HEK293T (cell line): ENCODE data around the gene CAPN11.

Experiments used
- ARNT ChIP-seq: fragments of 450-650 bp; IDR thresholded peaks from 2 replicates; pipeline ENCODE4 v1.6.1; 2017; ENCODE audit warnings: mild to moderate bottlenecking
- BHLHE40 ChIP-seq: fragments of 450-650 bp; IDR thresholded peaks from 2 replicates; pipeline ENCODE4 v1.6.1; 2016; ENCODE audit warnings: mild to moderate bottlenecking, moderate library complexity, borderline replicate concordance
- ELF4 ChIP-seq: fragments of 450-650 bp; IDR thresholded peaks from 2 replicates; pipeline ENCODE4 v1.6.1; 2017; ENCODE audit warnings: antibody characterized with exemption
- FOXA1 ChIP-seq: fragments of 450-650 bp; IDR thresholded peaks from 2 replicates; pipeline ENCODE4 v1.6.1; 2016; ENCODE audit warnings: mild to moderate bottlenecking
- FOXK2 ChIP-seq: fragments of 450-650 bp; IDR thresholded peaks from 2 replicates; pipeline ENCODE4 v1.6.1; 2016; ENCODE audit warnings: mild to moderate bottlenecking
- FOXM1 ChIP-seq: fragments of 450-650 bp; IDR thresholded peaks from 2 replicates; pipeline ENCODE4 v1.6.1; 2017; ENCODE audit warnings: mild to moderate bottlenecking, borderline replicate concordance
- L3MBTL2 ChIP-seq: fragments of 450-650 bp; conservative IDR thresholded peaks from 2 replicates; pipeline ENCODE4 v1.6.1; 2016; ENCODE audit warnings: mild to moderate bottlenecking
- LEF1 ChIP-seq: fragments of 450-650 bp; IDR thresholded peaks from 2 replicates; pipeline ENCODE4 v1.6.1; 2017; ENCODE audit warnings: mild to moderate bottlenecking, borderline replicate concordance
- NFRKB ChIP-seq: fragments of 450-650 bp; IDR thresholded peaks from 2 replicates; pipeline ENCODE4 v1.6.1; 2016; ENCODE audit warnings: mild to moderate bottlenecking, moderate library complexity
- PKNOX1 ChIP-seq: fragments of 450-650 bp; IDR thresholded peaks from 2 replicates; pipeline ENCODE4 v1.6.1; 2016
- SP1 ChIP-seq: fragments of 450-650 bp; IDR thresholded peaks from 2 replicates; pipeline ENCODE4 v1.6.1; 2017
- SUZ12 ChIP-seq: fragments of 450-650 bp; IDR thresholded peaks from 2 replicates; pipeline ENCODE4 v1.6.1; 2016; ENCODE audit warnings: mild to moderate bottlenecking
- TARDBP ChIP-seq: fragments of 450-650 bp; IDR thresholded peaks from 2 replicates; pipeline ENCODE4 v1.6.1; 2016
- ZNF384 ChIP-seq: fragments of 450-650 bp; IDR thresholded peaks from 2 replicates; pipeline ENCODE4 v1.6.1; 2016

GRCh38 chr6:44145839-44146238 lies 12.8 kb upstream of the CAPN11 start:
- no peak for TF ChIP-seq SP1
- TF ChIP-seq L3MBTL2 = no peak
- TF ChIP-seq SUZ12 = no peak
- no peak for TF ChIP-seq ZNF384
- TF ChIP-seq PKNOX1 = no peak
- no peak for TF ChIP-seq LEF1
- TF ChIP-seq FOXM1 = no peak
- TF ChIP-seq FOXK2 = no peak
- TF ChIP-seq ARNT = no peak
- no peak for TF ChIP-seq ELF4
- no peak for TF ChIP-seq FOXA1
- TF ChIP-seq BHLHE40 = no peak
- TF ChIP-seq NFRKB = no peak
- no peak for TF ChIP-seq TARDBP
